ENCODE measurements around the gene BCL11A. TPM values are rescaled to one million over a fixed set of nuclear protein-coding genes. Genes with fewer than 3 reads are reported as not detected.

BCL11A gene
- polyA plus RNA-seq, 1 donor (not counting 4 experiments of a cell fraction or from before 2014, with no cell fraction given): 5.0 TPM

DNA sequence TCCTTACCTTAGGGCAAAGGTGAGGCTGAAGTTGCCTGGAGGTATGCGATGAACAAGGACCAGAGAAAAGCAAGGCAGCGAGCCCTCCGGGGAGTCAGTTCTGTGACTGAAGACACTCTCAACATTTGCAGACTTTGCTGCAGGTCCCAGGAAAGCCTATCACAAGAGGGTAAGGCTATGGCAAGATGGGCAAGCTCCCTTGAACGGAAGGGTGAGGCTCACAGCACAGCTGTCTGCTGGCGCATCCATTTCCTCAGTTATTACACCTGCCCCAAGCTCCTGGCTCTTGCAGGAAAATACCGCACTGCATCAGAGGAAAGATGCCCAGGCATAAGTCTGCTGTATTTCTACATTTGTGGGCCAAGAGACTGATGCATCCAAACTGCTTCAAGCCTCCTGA lies 141.4 kb downstream of the BCL11A start:
- TF ChIP-seq EZH2 (IDR thresholded peaks at IDR 0.05; ENCODE audit: low read length): no peak
- TF ChIP-seq, protein P1, sequence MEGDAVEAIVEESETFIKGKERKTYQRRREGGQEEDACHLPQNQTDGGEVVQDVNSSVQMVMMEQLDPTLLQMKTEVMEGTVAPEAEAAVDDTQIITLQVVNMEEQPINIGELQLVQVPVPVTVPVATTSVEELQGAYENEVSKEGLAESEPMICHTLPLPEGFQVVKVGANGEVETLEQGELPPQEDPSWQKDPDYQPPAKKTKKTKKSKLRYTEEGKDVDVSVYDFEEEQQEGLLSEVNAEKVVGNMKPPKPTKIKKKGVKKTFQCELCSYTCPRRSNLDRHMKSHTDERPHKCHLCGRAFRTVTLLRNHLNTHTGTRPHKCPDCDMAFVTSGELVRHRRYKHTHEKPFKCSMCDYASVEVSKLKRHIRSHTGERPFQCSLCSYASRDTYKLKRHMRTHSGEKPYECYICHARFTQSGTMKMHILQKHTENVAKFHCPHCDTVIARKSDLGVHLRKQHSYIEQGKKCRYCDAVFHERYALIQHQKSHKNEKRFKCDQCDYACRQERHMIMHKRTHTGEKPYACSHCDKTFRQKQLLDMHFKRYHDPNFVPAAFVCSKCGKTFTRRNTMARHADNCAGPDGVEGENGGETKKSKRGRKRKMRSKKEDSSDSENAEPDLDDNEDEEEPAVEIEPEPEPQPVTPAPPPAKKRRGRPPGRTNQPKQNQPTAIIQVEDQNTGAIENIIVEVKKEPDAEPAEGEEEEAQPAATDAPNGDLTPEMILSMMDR (optimal IDR thresholded peaks at IDR 0.05 in 1 of 3, IDR thresholded peaks at IDR 0.05 in 1 of 3, conservative IDR thresholded peaks at IDR 0.05 in 1 of 3; ENCODE audit: extremely low read depth in 1 of 3, insufficient read depth in 2 of 3, low read length in 3 of 3): no peak

DNA sequence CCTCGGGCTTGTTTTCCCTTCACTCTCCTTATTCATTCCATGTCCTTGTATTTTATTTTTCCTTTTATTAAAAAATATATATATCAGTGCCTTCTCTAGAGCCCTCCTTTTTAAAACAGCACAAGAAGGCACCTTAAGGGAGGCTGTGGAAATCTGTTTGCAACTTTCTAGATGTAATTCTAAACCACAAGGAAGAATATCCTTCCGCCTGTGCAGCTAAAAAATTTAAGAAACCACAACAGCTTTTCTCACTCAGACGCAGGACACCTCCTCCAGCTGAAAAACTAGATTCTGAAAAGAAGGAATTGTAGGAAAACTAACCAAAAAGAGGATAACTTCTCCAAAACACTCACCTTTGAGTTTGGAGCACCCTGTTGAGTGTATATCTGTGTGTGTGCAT lies 142.2 kb downstream of the BCL11A start:
- no peak overlapping the region for H3K4me2 ChIP-seq (ENCODE audit: control insufficient read depth, extremely low read depth, insufficient read depth, low read depth, low read length)
- H3K9me1 ChIP-seq (ENCODE audit: control insufficient read depth, extremely low read depth, insufficient read depth, low read length): no peaks in the 10 kb centered on the region
- no peak overlapping the region for H3K4me3 ChIP-seq (ENCODE audit: control insufficient read depth in 2 of 3, extremely low read depth in 1 of 3, insufficient read depth in 2 of 3, low read depth in 1 of 3, low read length in 3 of 3)
- TF ChIP-seq, protein P1 (optimal IDR thresholded peaks at IDR 0.05 in 1 of 3, IDR thresholded peaks at IDR 0.05 in 1 of 3, conservative IDR thresholded peaks at IDR 0.05 in 1 of 3; ENCODE audit: extremely low read depth in 1 of 3, insufficient read depth in 2 of 3, low read length in 3 of 3): no peak
- no peak for TF ChIP-seq EZH2 (IDR thresholded peaks at IDR 0.05; ENCODE audit: low read length)
- no peaks in the 10 kb centered on the region for H3K36me3 ChIP-seq (ENCODE audit: control insufficient read depth in 2 of 2, extremely low read depth in 1 of 2, insufficient read depth in 2 of 2, low read length in 2 of 2)
- peaks cover 5% of the 10 kb centered on the region for H3K27me3 ChIP-seq (ENCODE audit: control insufficient read depth, extremely low read depth, insufficient read depth, low read length)
- DNase-seq (ENCODE audit: low read depth, low spot score) (no peak), FAIRE-seq (no peak)
- no peak overlapping the region for H3K9ac ChIP-seq (ENCODE audit: control insufficient read depth, extremely low read depth, insufficient read depth, low read length)
- H4K20me1 ChIP-seq (ENCODE audit: control insufficient read depth, extremely low read depth, insufficient read depth, low read length): no peaks in the 10 kb centered on the region
- no peaks in the 10 kb centered on the region for H3K79me2 ChIP-seq (ENCODE audit: control insufficient read depth, insufficient read depth, low read length)
- no peaks in the 10 kb centered on the region for H3K9me3 ChIP-seq (ENCODE audit: control insufficient read depth, low read depth, low read length)
- dilution Hi-C loops (cut with MboI; ENCODE audit: extremely low pct_ligation_motif_present, low sequenced_read_pairs): no loop called here
- no peak overlapping the region for H3K27ac ChIP-seq (ENCODE audit: control insufficient read depth, insufficient read depth, low read length)
- peaks cover 14% of the 10 kb centered on the region for H3K4me1 ChIP-seq (ENCODE audit: control insufficient read depth, extremely low read depth, insufficient read depth, low read length)
- no peak overlapping the region for H2AFZ ChIP-seq (ENCODE audit: control insufficient read depth, low read length)

More for the DNA sequence above, 141.4 kb downstream of the BCL11A start:
- H3K4me2 ChIP-seq (ENCODE audit: control insufficient read depth, extremely low read depth, insufficient read depth, low read depth, low read length): no peak overlapping the region
- H3K27ac ChIP-seq (ENCODE audit: control insufficient read depth, insufficient read depth, low read length): no peak overlapping the region
- peaks cover 5% of the 10 kb centered on the region for H3K27me3 ChIP-seq (ENCODE audit: control insufficient read depth, extremely low read depth, insufficient read depth, low read length)
- H3K36me3 ChIP-seq (ENCODE audit: control insufficient read depth in 2 of 2, extremely low read depth in 1 of 2, insufficient read depth in 2 of 2, low read length in 2 of 2): no peaks in the 10 kb centered on the region
- no peak overlapping the region for H3K4me3 ChIP-seq (ENCODE audit: control insufficient read depth in 2 of 3, extremely low read depth in 1 of 3, insufficient read depth in 2 of 3, low read depth in 1 of 3, low read length in 3 of 3)
- H3K79me2 ChIP-seq (ENCODE audit: control insufficient read depth, insufficient read depth, low read length): no peaks in the 10 kb centered on the region
- H3K9me1 ChIP-seq (ENCODE audit: control insufficient read depth, extremely low read depth, insufficient read depth, low read length): no peaks in the 10 kb centered on the region
- no peak overlapping the region for H3K9ac ChIP-seq (ENCODE audit: control insufficient read depth, extremely low read depth, insufficient read depth, low read length)
- no peak overlapping the region for H2AFZ ChIP-seq (ENCODE audit: control insufficient read depth, low read length)
- FAIRE-seq (no peak), DNase-seq (ENCODE audit: low read depth, low spot score) (no peak)
- no peaks in the 10 kb centered on the region for H3K9me3 ChIP-seq (ENCODE audit: control insufficient read depth, low read depth, low read length)
- dilution Hi-C loops (cut with MboI; ENCODE audit: extremely low pct_ligation_motif_present, low sequenced_read_pairs): no loop called here
- H4K20me1 ChIP-seq (ENCODE audit: control insufficient read depth, extremely low read depth, insufficient read depth, low read length): no peaks in the 10 kb centered on the region
- H3K4me1 ChIP-seq (ENCODE audit: control insufficient read depth, extremely low read depth, insufficient read depth, low read length): peaks cover 14% of the 10 kb centered on the region

Data from keratinocyte (primary cell).